DOHH2 (cell line): ENCODE data around the gene CMIP.

ENCODE experiments used
- H3F3A ChIP-seq: fragments of 200-600 bp; sonication (generic), shearing (Covaris generic); 2 replicates; pipeline ENCODE4 v1.6.0; 2016; ENCODE audit warnings: antibody characterized with exemption, mild to moderate bottlenecking; ENCODE audit not compliant: control insufficient read depth, insufficient read depth
- H3K27ac ChIP-seq: fragments of 200-600 bp; sonication (generic); 2 replicates; pipeline ENCODE4 v1.5.1; 2014; ENCODE audit warnings: low read depth, mild to moderate bottlenecking, low read length, moderate library complexity
- H3K27me3 ChIP-seq: fragments of 200-600 bp; sonication (generic); 2 replicates; pipeline ENCODE4 v1.6.1; 2014; ENCODE audit warnings: mild to moderate bottlenecking, low read length, mixed read lengths; ENCODE audit not compliant: control insufficient read depth
- H3K36me3 ChIP-seq: fragments of 200-600 bp; sonication (generic); 2 replicates; pipeline ENCODE4 v1.6.1; 2014; ENCODE audit warnings: mild to moderate bottlenecking, low read length, moderate library complexity, mixed read lengths; ENCODE audit not compliant: control insufficient read depth
- H3K4me1 ChIP-seq: fragments of 200-600 bp; sonication (generic); 2 replicates; pipeline ENCODE4 v1.6.1; 2014; ENCODE audit warnings: mild to moderate bottlenecking, low read length, mixed read lengths; ENCODE audit not compliant: control insufficient read depth
- H3K4me2 ChIP-seq: fragments of 200-600 bp; sonication (generic); 2 replicates; pipeline ENCODE4 v1.6.0; 2014; ENCODE audit warnings: mild to moderate bottlenecking, low read length, moderate library complexity
- H3K4me3 ChIP-seq: fragments of 200-600 bp; sonication (generic); 2 replicates; pipeline ENCODE4 v1.5.1; 2014; ENCODE audit warnings: mild to moderate bottlenecking, low read length, mixed read lengths
- H3K79me2 ChIP-seq: fragments of 200-600 bp; sonication (generic); 2 replicates; pipeline ENCODE4 v1.6.1; 2014; ENCODE audit warnings: mild to moderate bottlenecking, low read length, mixed read lengths; ENCODE audit not compliant: control insufficient read depth
- H3K9me2 ChIP-seq: fragments of 200-600 bp; sonication (generic); replicated peaks from 2 replicates; pipeline ENCODE4 v1.6.1; 2014; ENCODE audit warnings: mild to moderate bottlenecking, low read length, mixed read lengths; ENCODE audit not compliant: control insufficient read depth
- H3K9me3 ChIP-seq: fragments of 200-600 bp; sonication (generic); 2 replicates; pipeline ENCODE4 v1.6.1; 2014; ENCODE audit warnings: antibody characterized with exemption, low read length, mixed read lengths; ENCODE audit not compliant: control insufficient read depth, insufficient read depth
- H4K20me1 ChIP-seq: fragments of 200-600 bp; sonication (generic); 2 replicates; pipeline ENCODE4 v1.6.0; 2014; ENCODE audit warnings: low read depth, mild to moderate bottlenecking, antibody characterized with exemption, low read length, moderate library complexity; ENCODE audit not compliant: control insufficient read depth, insufficient read depth
- CTCF ChIP-seq: fragments of 200-600 bp; sonication (generic); IDR thresholded peaks from one replicate; pipeline ENCODE4 v1.5.1; 2014; ENCODE audit warnings: antibody characterized with exemption, mild to moderate bottlenecking, low read depth, low read length; ENCODE audit not compliant: poor library complexity, severe bottlenecking
- EZH2phosphoT487 ChIP-seq: fragments of 200-600 bp; sonication (generic); IDR thresholded peaks from 2 replicates; pipeline ENCODE4 v1.6.1; 2017; ENCODE audit warnings: borderline replicate concordance, mild to moderate bottlenecking, antibody characterized with exemption, low read length, moderate library complexity, mixed read lengths

CMIP gene

GRCh38 chr16:81449241-81449640 is 4.6 kb downstream of the CMIP start:
- Histone ChIP-seq H3F3A (no peaks in the 10 kb centered on the region), H3K27ac (no peak overlapping the region), H3K9me3 (no peaks in the 10 kb centered on the region), H3K4me1 (peaks cover 19% of the 10 kb centered on the region), H3K9me2 (no peaks in the 10 kb centered on the region), H4K20me1 (peaks cover 27% of the 10 kb centered on the region), H3K4me3 (no peak overlapping the region), H3K79me2 (peaks cover 92% of the 10 kb centered on the region), H3K36me3 (peaks cover 9% of the 10 kb centered on the region), H3K27me3 (no peaks in the 10 kb centered on the region), H3K4me2 (no peak overlapping the region)
- TF ChIP-seq EZH2phosphoT487, result no peak
- TF ChIP-seq CTCF, result no peak

DNA sequence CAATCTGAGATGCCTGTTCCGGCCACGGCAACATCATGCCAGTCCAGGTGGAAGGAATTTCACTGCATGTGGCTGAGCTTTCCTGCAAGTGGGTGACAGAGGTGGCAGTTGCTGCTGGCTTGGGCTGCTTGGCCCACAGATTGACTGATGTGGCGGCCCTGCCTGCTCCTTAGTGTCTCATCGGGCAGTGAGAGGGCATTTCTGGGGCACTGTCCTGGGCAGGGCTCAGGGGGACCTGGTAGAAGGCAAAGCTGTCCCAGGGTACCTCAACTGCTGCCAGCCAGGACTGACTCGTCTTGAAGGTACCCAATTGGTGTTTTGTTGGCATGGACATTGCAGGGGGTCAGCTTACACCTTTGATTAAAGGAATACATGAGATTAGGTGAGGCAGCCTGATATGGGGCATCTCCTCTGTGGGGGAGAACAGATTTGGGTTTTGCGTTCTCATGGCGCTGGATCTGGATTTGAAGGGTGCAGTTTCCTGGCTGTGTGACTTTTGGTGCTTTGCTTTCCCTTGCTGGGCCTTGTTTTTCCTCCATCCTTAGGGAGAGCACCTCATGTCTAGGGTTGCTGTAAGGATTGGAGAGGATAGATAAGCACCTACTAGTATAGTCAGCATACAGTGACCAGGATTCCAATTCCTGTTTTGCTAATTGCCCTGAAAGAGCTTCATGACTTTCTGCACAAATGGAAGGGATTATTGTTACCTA is 5.4 kb downstream of the CMIP start:
- Histone ChIP-seq H3K4me2 (no peak overlapping the region), H3K4me3 (no peak overlapping the region), H3K27me3 (no peaks in the 10 kb centered on the region), H3K27ac (no peak overlapping the region), H3K9me3 (no peaks in the 10 kb centered on the region), H3K36me3 (peaks cover 9% of the 10 kb centered on the region), H3K9me2 (no peaks in the 10 kb centered on the region), H3K79me2 (peaks cover 100% of the 10 kb centered on the region), H3F3A (no peaks in the 10 kb centered on the region), H4K20me1 (peaks cover 32% of the 10 kb centered on the region), H3K4me1 (peaks cover 19% of the 10 kb centered on the region)
- TF ChIP-seq EZH2phosphoT487, result no peak
- TF ChIP-seq CTCF, result peak; percentile 2

DNA sequence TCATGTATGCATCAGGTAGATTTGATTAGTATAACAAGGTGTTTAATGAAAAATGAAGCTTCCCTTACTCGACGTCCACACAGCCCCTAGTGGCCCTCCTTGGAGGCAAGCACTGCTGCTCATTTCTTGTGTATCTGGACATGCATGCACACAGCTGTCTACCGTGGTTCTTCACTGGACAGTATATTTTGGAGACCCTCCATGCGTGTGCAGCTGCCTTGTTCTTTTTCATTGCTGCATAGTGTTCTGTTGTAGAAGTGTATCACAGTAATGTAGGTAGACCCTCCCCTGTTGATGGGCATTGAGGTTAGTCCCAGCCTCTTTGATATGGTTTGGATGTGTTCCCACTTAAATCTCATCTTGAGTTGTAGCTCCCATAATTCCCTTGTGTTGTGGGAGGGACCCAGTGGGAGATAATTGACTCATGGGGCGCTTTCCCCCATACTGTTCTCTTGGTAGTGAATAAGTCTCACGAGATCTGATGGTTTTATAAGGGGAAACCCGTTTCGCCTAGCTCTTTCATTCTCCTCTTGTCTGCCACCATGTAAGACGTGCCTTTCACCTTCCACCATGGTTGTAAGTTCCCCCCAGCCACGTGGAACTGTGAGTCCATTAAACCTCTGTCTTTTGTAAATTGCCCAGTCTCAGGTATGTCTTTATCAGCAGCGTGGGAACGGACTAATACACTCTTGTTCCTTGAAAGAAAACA is 6.3 kb downstream of the CMIP start:
- peaks cover 5% of the 10 kb centered on the region for H3K36me3 ChIP-seq
- no peaks in the 10 kb centered on the region for H3K27me3 ChIP-seq
- H3K4me1 ChIP-seq, result peaks cover 15% of the 10 kb centered on the region
- H3F3A ChIP-seq, result no peaks in the 10 kb centered on the region
- H4K20me1 ChIP-seq, result peaks cover 30% of the 10 kb centered on the region
- no peak overlapping the region for H3K27ac ChIP-seq
- no peak for TF ChIP-seq EZH2phosphoT487
- peak; percentile 12 for TF ChIP-seq CTCF
- H3K79me2 ChIP-seq, result peaks cover 100% of the 10 kb centered on the region
- H3K9me3 ChIP-seq, result no peaks in the 10 kb centered on the region
- H3K4me3 ChIP-seq, result no peak overlapping the region
- no peaks in the 10 kb centered on the region for H3K9me2 ChIP-seq
- H3K4me2 ChIP-seq, result no peak overlapping the region
